Epidermal melanocyte (primary cell): ENCODE measurements around the gene MPL.
A peak's percentile ranks its signal among the peaks of the same experiment; 100 is the strongest.
"Not testable (repeated sequence)": the region's sequence is repeated elsewhere in the genome, so short reads cannot be mapped to it uniquely, and the experiment has no call there.

ENCODE experiments used
- DNase-seq: peaks from one replicate; pipeline ENCODE4 v3.0.0; 2011; ENCODE audit warnings: low spot score; ENCODE audit not compliant: insufficient read length

The MPL gene

DNA sequence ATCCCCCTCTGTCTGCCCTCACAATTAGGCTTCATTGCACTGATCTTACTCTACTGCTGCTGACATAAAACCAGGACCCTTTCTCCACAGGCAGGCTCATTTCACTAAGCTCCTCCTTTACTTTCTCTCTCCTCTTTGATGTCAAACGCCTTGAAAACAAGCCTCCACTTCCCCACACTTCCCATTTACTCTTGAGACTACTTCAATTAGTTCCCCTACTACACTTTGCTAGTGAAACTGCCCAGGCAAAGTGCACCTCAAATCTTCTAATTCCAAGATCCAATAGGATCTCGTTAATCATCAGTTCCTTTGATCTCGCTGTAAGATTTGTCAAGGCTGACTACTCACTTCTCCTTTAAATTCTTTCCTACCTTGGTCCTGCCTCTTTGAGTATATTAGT is 15.3 kb downstream of the MPL start:
- no peak for DNase-seq

- DNase-seq = no peak
Measured at GRCh38 chr1:43354471-43354870, 16.9 kb downstream of the MPL start.

DNA sequence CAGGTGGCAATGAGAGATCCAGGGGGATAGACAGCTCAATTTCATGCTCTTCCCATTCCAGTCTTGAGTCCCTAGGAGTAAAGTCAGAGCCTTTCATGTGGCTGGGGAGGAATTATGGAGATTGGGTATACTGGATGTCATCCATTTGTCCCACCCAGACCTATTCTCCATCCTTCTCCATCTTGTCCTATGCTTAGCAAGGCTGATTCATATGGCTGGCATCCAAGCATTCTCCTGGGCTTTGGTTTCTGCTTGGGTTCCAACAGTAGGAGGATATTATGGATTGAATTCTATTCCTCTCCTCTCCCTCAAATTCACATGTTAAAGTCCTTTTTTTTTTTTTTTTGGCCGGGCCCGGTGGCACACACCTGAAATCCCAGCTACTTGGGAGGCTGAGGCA is 17.3 kb downstream of the MPL start:
- no peak for DNase-seq

DNA sequence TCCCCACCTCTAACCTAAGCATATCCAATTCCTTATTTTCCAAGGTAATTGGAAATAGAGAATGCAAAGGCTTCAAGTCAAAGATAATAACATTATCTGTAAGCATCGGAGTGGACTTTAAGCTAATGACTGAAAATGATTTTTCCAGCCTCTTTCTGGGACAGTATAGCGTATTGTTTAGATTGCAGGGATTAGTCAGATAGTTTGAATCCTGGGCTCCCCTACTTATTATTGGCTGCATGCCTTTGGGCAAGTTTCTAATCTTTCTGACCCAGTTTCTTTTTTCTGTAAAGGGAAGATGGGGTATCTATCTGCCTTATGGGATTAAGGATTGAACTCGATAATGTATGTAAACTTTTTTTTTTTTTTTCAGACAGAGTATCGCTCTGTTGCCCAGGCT is 19.6 kb downstream of the MPL start:
- no peak for DNase-seq

- no peak for DNase-seq
Measured at GRCh38 chr1:43358121-43358745, 20.6 kb downstream of the MPL start.

- DNase-seq = peak; percentile 91
Measured at GRCh38 chr1:43358746-43359693, 21.4 kb downstream of the MPL start, which contains the start of gene CDC20. Gene CDC20 (plus strand): TSS chr1:43358981. CDS start chr1:43359216, 235 bp downstream.

- no peak for DNase-seq
Measured at GRCh38 chr1:43359696-43360095, 22.1 kb downstream of the MPL start.

GRCh38 chr1:43360616-43361015 is 23.0 kb downstream of the MPL start:
- DNase-seq = no peak

- no peak for DNase-seq
Measured at GRCh38 chr1:43363283-43363934, 25.8 kb downstream of the MPL start.

DNA sequence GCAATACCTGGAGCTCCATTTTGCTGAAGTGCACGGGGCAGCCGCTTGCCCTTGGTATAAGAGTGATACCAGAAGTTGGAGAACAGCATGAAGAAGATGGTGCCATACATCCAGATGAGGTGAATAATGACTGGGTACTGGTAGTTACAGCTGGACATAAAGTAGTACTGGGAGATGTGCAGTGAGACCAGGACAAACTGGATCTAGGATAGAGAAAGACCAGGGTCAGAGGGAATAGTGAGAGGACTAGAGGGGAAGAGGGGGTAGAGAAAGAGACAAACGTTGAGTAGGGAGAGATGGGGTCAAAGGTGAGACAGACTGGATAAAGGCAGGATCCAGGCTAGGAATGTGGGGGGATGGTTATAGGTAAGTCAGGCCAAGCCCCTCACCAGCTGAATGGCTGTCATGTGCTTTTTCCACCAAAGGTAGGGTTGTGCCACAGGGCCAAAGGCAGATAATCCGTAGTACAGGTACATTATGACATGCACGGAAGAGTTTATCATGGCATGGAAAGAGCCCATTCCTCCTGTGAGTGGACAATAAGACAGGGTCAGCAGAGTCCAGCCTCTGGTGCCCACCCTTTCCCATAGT is 26.4 kb downstream of the MPL start:
- no peak for DNase-seq

DNA sequence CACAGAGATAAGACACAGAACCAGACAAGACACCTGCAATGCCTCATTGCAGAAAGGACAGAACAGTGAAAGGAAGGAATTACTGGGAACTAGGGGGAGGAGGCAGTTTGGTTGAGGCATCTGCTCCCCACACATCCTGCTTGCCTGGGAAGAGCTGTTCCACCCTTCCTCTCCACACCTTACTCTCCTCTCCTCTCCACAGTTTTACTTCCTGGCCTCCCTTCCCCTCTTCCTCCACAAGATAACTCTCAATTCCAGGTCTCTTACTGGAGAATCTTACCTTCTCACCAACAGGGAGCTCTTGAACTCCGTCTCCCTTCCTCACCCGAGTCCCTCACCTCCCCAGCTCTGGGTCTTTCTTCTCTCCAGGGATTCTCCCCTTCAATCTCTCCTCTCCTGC is 28.1 kb downstream of the MPL start:
- DNase-seq = no peak

DNA sequence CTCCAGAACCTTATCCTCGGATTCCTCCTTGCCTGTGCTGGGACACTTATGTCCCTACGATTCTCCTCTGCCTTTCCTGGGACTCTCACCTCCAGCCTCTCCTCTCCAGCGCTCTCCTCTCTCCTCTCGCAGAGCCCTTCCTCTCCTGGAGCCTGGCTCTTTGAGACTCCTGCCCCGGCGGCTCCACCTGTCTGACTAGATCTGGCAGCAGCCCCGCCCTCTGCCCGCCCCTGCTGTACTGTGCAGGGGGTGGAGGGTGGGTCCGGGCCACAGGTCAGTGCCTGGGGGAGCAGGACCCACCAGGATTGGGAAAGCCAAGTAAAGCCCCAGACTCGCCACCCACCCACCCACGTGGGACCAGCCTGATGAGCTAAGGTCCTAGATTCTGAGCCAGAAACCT is 28.6 kb downstream of the MPL start:
- no peak for DNase-seq

- DNase-seq = no peak
Measured at GRCh38 chr1:43366601-43367025, 29.0 kb downstream of the MPL start.

GRCh38 chr1:43367026-43367903 is 29.6 kb downstream of the MPL start:
- DNase-seq = no peak

GRCh38 chr1:43367904-43368645 is 30.5 kb downstream of the MPL start, which contains the start of gene ELOVL1:
Gene ELOVL1 (minus strand): TSS chr1:43368011. CDS start chr1:43365609, 2,402 bp downstream.
- DNase-seq = peak; percentile 86

GRCh38 chr1:43368646-43369020 is 31.0 kb downstream of the MPL start:
- DNase-seq = no peak

DNA sequence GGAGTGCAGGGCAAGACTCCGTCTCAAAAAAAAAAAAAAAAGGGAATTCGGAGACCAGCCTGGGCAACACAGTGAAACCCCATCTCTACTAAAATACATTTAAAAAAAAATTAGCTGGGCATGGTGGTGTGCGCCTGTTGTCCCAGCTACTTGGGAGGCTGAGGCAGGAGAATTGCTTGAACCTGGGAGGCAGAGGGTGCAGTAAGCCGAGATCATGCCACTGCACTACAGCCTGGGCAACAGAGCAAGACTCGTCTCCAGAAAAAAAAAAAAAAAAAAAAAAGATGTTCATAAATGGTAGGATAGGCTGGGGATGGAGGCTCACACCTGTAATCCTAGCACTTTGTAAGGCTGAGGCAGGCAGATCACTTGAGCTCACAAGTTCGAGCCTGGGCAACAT is 32.2 kb downstream of the MPL start:
- not testable (repeated sequence) for DNase-seq

DNA sequence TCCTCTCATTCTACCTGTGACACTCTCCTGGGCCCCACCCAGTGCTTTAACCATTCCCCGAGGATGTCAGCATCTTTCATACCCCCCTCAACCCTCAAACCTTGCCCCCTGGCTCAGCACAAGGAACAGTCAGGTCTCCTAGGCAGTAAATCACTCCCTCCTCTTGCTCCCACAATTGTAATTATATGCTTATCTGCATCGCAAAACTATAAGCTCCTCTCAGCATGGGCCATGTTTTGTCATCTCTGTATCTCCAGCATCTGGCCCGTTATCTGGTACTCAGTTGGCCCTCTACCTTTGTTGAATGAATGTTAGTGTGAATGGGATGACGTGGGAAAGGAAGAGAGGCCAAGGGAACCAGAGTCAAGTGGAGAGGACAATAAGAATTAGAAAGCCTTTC is 32.9 kb downstream of the MPL start:
- no peak for DNase-seq

- DNase-seq = no peak
Measured at GRCh38 chr1:43372172-43372571, 34.6 kb downstream of the MPL start.
